ENCODE data around the gene GMPR. TPM values are rescaled to one million over a fixed set of nuclear protein-coding genes. Genes with fewer than 3 reads are reported as not detected.

Gene GMPR
- total and polyA plus RNA-seq, 7 donors: 2.8 to 26.5 (median 15.0) TPM

GRCh38 chr6:16302721-16303552 lies 64.5 kb downstream of the GMPR start:
- Histone ChIP-seq H3K4me3 (no peak overlapping the region), H3K27me3 (no peaks in the 10 kb centered on the region), H3K9me3 (no peaks in the 10 kb centered on the region), H3K4me1 (no peaks in the 10 kb centered on the region), H3K36me3 (peaks cover 0 to 30% (median 3%) of the 10 kb centered on the region in 4 donors), H3K27ac (no peak overlapping the region)
- WGBS, 2 donors: 88 to 92% methylated on average over 27 of the region's 27 CpGs
- intact Hi-C loops (cut with DNase I): no loop called here
- TF ChIP-seq POLR2A (IDR thresholded peaks at IDR 0.05) (no peak), CTCF (IDR thresholded peaks at IDR 0.05) (no peak), EP300 (IDR thresholded peaks at IDR 0.05) (no peak), POLR2AphosphoS5 (IDR thresholded peaks at IDR 0.05) (no peak)
- DNase-seq: no peak

- no peak for TF ChIP-seq CTCF (IDR thresholded peaks at IDR 0.05)
- TF ChIP-seq POLR2AphosphoS5 (IDR thresholded peaks at IDR 0.05): no peak
- TF ChIP-seq POLR2A (IDR thresholded peaks at IDR 0.05): no peak
- TF ChIP-seq EP300 (IDR thresholded peaks at IDR 0.05): no peak
- Histone ChIP-seq H3K27me3 (no peaks in the 10 kb centered on the region), H3K36me3 (peaks cover 0 to 27% (median 3%) of the 10 kb centered on the region in 4 donors), H3K27ac (no peak overlapping the region), H3K4me1 (no peaks in the 10 kb centered on the region), H3K9me3 (no peaks in the 10 kb centered on the region), H3K4me3 (no peak overlapping the region)
- DNase-seq: no peak
- 61 to 82% methylated on average over 7 of the region's 7 CpGs for WGBS, 2 donors
- intact Hi-C loops (cut with DNase I): no loop called here
These were observed 66.9 kb downstream of the GMPR start for GRCh38 chr6:16305246-16305725.

- WGBS, 2 donors: 85 to 94% methylated on average over 19 of the region's 19 CpGs
- no peaks in the 10 kb centered on the region for H3K9me3 ChIP-seq
- intact Hi-C loops (cut with DNase I): no loop called here
- no peak for TF ChIP-seq POLR2A (IDR thresholded peaks at IDR 0.05)
- TF ChIP-seq CTCF (IDR thresholded peaks at IDR 0.05): no peak
- no peak for TF ChIP-seq POLR2AphosphoS5 (IDR thresholded peaks at IDR 0.05)
- TF ChIP-seq EP300 (IDR thresholded peaks at IDR 0.05): no peak
- H3K4me3 ChIP-seq: no peak overlapping the region
- no peak overlapping the region for H3K27ac ChIP-seq
- H3K4me1 ChIP-seq: no peaks in the 10 kb centered on the region
- no peaks in the 10 kb centered on the region for H3K27me3 ChIP-seq
- no peak for DNase-seq
- peaks cover 0 to 27% (median 3%) of the 10 kb centered on the region in 4 donors for H3K36me3 ChIP-seq
These were observed 67.4 kb downstream of the GMPR start for GRCh38 chr6:16305788-16306187.

GRCh38 chr6:16306334-16306733 lies 67.9 kb downstream of the GMPR start:
- Histone ChIP-seq H3K4me1 (no peaks in the 10 kb centered on the region), H3K9me3 (no peaks in the 10 kb centered on the region), H3K27ac (no peak overlapping the region), H3K4me3 (no peak overlapping the region), H3K27me3 (no peaks in the 10 kb centered on the region), H3K36me3 (peaks cover 0 to 27% (median 3%) of the 10 kb centered on the region in 4 donors)
- 89 to 96% methylated on average over 20 of the region's 20 CpGs for WGBS, 2 donors
- no peak for DNase-seq
- intact Hi-C loops (cut with DNase I): no loop called here
- TF ChIP-seq POLR2A (IDR thresholded peaks at IDR 0.05) (no peak), EP300 (IDR thresholded peaks at IDR 0.05) (no peak), CTCF (IDR thresholded peaks at IDR 0.05) (no peak), POLR2AphosphoS5 (IDR thresholded peaks at IDR 0.05) (no peak)
